A549 (cell line): ENCODE data around the gene SLC11A1. TPM values are rescaled to one million over a fixed set of nuclear protein-coding genes. Genes with fewer than 3 reads are reported as not detected.

ENCODE experiments used
- ATAC-seq, 2 experiments: fragments of 200-7000 bp in 1 of 2; fragments of >200 bp in 1 of 2; cut with Nextera tagmentation in 1 of 2; cut with Tn5 transposase in 1 of 2; 3 replicates each; pipeline versions ENCODE4 v1.8.0 to v1.9.1; 2018 to 2020; ENCODE audit warnings: mild to moderate bottlenecking in 1 of 2, moderate library complexity in 1 of 2
- CTCF ChIA-PET: fragments of 300-600 bp; sonication (Branson Sonifier 250); formaldehyde crosslinking; extraction: SDS; loops from one replicate; lab custom pipeline; 2021; ENCODE audit warnings: antibody characterized with exemption, inconsistent platforms; lab: Yijun Ruan, JAX
- POLR2A ChIA-PET: fragments of 350-600 bp; formaldehyde crosslinking; extraction: SDS; loops from one replicate; lab custom pipeline; 2021; ENCODE audit warnings: antibody characterized with exemption, inconsistent platforms; lab: Yijun Ruan, JAX
- DNase-seq, 2 experiments: peaks; one replicate each; pipeline versions ENCODE4 v3.0.0 to v3.0.0-alpha.2; 2011 to 2016; ENCODE audit warnings: low read depth in 1 of 2, low spot score in 1 of 2
- FAIRE-seq: peaks from 2 replicates; lab custom pipeline; 2011; peaks lifted over from hg19 to GRCh38; lab: Jason Lieb, UNC
- H3K27ac ChIP-seq, 2 experiments: fragments of >200 bp; sonication (Bioruptor Twin); formaldehyde crosslinking; 3 replicates each; pipeline ENCODE4 v1.5.1; 2016 to 2017
- H3K4me1 ChIP-seq: fragments of >200 bp; sonication (Bioruptor Twin); formaldehyde crosslinking; 3 replicates; pipeline ENCODE4 v1.6.1; 2016
- H3K4me2 ChIP-seq: fragments of >200 bp; sonication (Bioruptor Twin); formaldehyde crosslinking; 3 replicates; pipeline ENCODE4 v1.6.1; 2016
- H3K4me3 ChIP-seq: fragments of >200 bp; sonication (Bioruptor Twin); formaldehyde crosslinking; 3 replicates; pipeline ENCODE4 v1.5.1; 2016
- H3K9me3 ChIP-seq: fragments of >200 bp; sonication (Bioruptor Twin); formaldehyde crosslinking; 3 replicates; pipeline ENCODE4 v1.6.1; 2016
- CBX8 ChIP-seq: fragments of 200-600 bp; sonication (generic); IDR thresholded peaks from 2 replicates; pipeline ENCODE4 v1.6.1; 2016
- CHD2 ChIP-seq: fragments of 150-350 bp; IDR thresholded peaks from 2 replicates; pipeline ENCODE4 v1.6.1; 2014; ENCODE audit warnings: low read length; ENCODE audit not compliant: partially characterized antibody
- CHD4 ChIP-seq: fragments of 200-600 bp; sonication (generic); IDR thresholded peaks from 2 replicates; pipeline ENCODE4 v1.6.1; 2016; ENCODE audit warnings: antibody characterized with exemption, mild to moderate bottlenecking, borderline replicate concordance
- EP300 ChIP-seq, 2 experiments: fragments of >200 bp; sonication (Bioruptor Twin); formaldehyde crosslinking; IDR thresholded peaks; 2 replicates in 1 of 2; 3 replicates in 1 of 2; pipeline ENCODE4 v1.6.1; 2016 to 2017
- ESRRA ChIP-seq: fragments of 150-350 bp; IDR thresholded peaks from 2 replicates; pipeline ENCODE4 v1.6.1; 2014; ENCODE audit warnings: mild to moderate bottlenecking, low read length, borderline replicate concordance
- FOSB ChIP-seq: fragments of 250-450 bp; sonication (Bioruptor Pico); IDR thresholded peaks from 2 replicates; pipeline ENCODE4 v1.5.0; 2020; ENCODE audit warnings: mild to moderate bottlenecking, moderate library complexity
- HES2 ChIP-seq: fragments of >200 bp; sonication (Bioruptor Twin); formaldehyde crosslinking; IDR thresholded peaks from 2 replicates; pipeline ENCODE4 v1.6.1; 2016
- HMGXB4 ChIP-seq: fragments of 250-450 bp; sonication (Bioruptor Pico); IDR thresholded peaks from 2 replicates; pipeline ENCODE4 v1.5.0; 2021; ENCODE audit warnings: mild to moderate bottlenecking, moderate library complexity, borderline replicate concordance
- HOXB13 ChIP-seq: fragments of 250-450 bp; sonication (Bioruptor Pico); IDR thresholded peaks from 2 replicates; pipeline ENCODE4 v1.5.0; 2020; ENCODE audit warnings: low read depth, mild to moderate bottlenecking, moderate library complexity
- HOXB5 ChIP-seq: fragments of 250-450 bp; sonication (Bioruptor Pico); IDR thresholded peaks from 2 replicates; pipeline ENCODE4 v1.5.0; 2020; ENCODE audit warnings: mild to moderate bottlenecking, moderate library complexity
- KDM1A ChIP-seq: fragments of 200-600 bp; sonication (generic); IDR thresholded peaks from 2 replicates; pipeline ENCODE4 v1.6.1; 2016; ENCODE audit warnings: low read depth, mild to moderate bottlenecking
- KDM5A ChIP-seq: fragments of 200-600 bp; sonication (generic); IDR thresholded peaks from 2 replicates; pipeline ENCODE4 v1.6.1; 2016; ENCODE audit warnings: antibody characterized with exemption, mild to moderate bottlenecking
- MYC ChIP-seq: IDR thresholded peaks from 2 replicates; pipeline ENCODE4 v1.6.1; 2012; ENCODE audit warnings: mild to moderate bottlenecking, inconsistent platforms, low read length, improper control_type of control experiment, borderline replicate concordance
- NPAS2 ChIP-seq: fragments of 250-450 bp; sonication (Bioruptor Pico); IDR thresholded peaks from 2 replicates; pipeline ENCODE4 v1.8.0; 2022; ENCODE audit warnings: mild to moderate bottlenecking, moderate library complexity, borderline replicate concordance
- NR3C1 ChIP-seq: fragments of >200 bp; sonication (Bioruptor Twin); formaldehyde crosslinking; IDR thresholded peaks from 3 replicates; pipeline ENCODE4 v1.6.1; 2017
- POLR2AphosphoS2 ChIP-seq: conservative IDR thresholded peaks from 2 replicates; pipeline ENCODE4 v1.6.1; 2012; ENCODE audit warnings: low read length, improper control_type of control experiment, inconsistent platforms
- RARB ChIP-seq: fragments of 250-450 bp; sonication (Bioruptor Pico); IDR thresholded peaks from 2 replicates; pipeline ENCODE4 v1.8.0; 2021; ENCODE audit warnings: mild to moderate bottlenecking, moderate library complexity
- REST ChIP-seq: fragments of 200-600 bp; sonication (generic); IDR thresholded peaks from 2 replicates; pipeline ENCODE4 v1.6.1; 2016; ENCODE audit warnings: antibody characterized with exemption, mild to moderate bottlenecking, moderate library complexity
- RFX5 ChIP-seq: fragments of 450-650 bp; IDR thresholded peaks from 2 replicates; pipeline ENCODE4 v1.7.1; 2014; ENCODE audit warnings: antibody characterized with exemption, mild to moderate bottlenecking, moderate library complexity
- SMC3 ChIP-seq: fragments of >200 bp; sonication (Bioruptor Twin); formaldehyde crosslinking; IDR thresholded peaks from 3 replicates; pipeline ENCODE4 v1.6.1; 2018; ENCODE audit warnings: inconsistent platforms
- SREBF2 ChIP-seq: fragments of 450-650 bp; IDR thresholded peaks from 2 replicates; pipeline ENCODE4 v1.6.1; 2014; ENCODE audit warnings: mild to moderate bottlenecking, moderate library complexity
- TFCP2L1 ChIP-seq: fragments of 250-450 bp; sonication (Bioruptor Pico); IDR thresholded peaks from 2 replicates; pipeline ENCODE4 v1.5.0; 2021; ENCODE audit warnings: mild to moderate bottlenecking
- ZSCAN20 ChIP-seq: fragments of 250-450 bp; sonication (Bioruptor Pico); IDR thresholded peaks from 2 replicates; pipeline ENCODE4 v1.8.0; 2022; ENCODE audit warnings: mild to moderate bottlenecking, moderate library complexity
- WGBS: methylation state at CpG from one replicate; pipeline ENCODE4 v1.1.6; 2017; ENCODE audit errors: missing lambda C conversion rate; 5-methylcytosine and 5-hydroxymethylcytosine counted together
- polyA plus RNA-seq, 4 experiments: library from polyadenylated mRNA; depleted of rRNA in 3 of 4; stranded (reverse); fragments of >200 nt; fragmentation: RNase III in 1 of 4; extraction: RNeasy Plus Mini Kit Qiagen cat#74134 plus additional on column Dnase treatment in 1 of 4; gene quantifications; 2 replicates in 3 of 4; 3 replicates in 1 of 4; pipeline ENCODE4 v1.2.3, GENCODE V29; 2011 to 2017
- TF ChIP-seq, protein P1 (sequence below): IDR thresholded peaks from 2 replicates; pipeline ENCODE4 v1.6.1; 2012

SLC11A1 gene
- polyA plus RNA-seq, 2 of the 4 experiments (the other 2 are of a cell fraction), result 0.18 to 0.52 TPM

GRCh38 chr2:218430721-218431120 is 48.6 kb downstream of the SLC11A1 start:
- Histone ChIP-seq H3K4me3 (no peak overlapping the region), H3K27ac (no peak overlapping the region), H3K9me3 (no peaks in the 10 kb centered on the region), H3K4me2 (no peak overlapping the region), H3K4me1 (no peaks in the 10 kb centered on the region)
- no peak for DNase-seq
- no peak for ATAC-seq
- ChIA-PET CTCF (interaction anchor here (0.9 to 1.6 kb wide), 2 partner anchors 9 to 36 kb away, joined by 3 to 11 read pairs; no protein-coding TSS in a partner anchor), POLR2A (no interaction called here)
- 87% methylated on average over 11 of the region's 11 CpGs for WGBS
- TF ChIP-seq MYC (no peak), ESRRA (no peak), EP300 (IDR thresholded peaks at IDR 0.05) (no peak), TFCP2L1 (CRISPR knock-in tag) (no peak), FOSB (CRISPR knock-in tag) (no peak), SMC3 (no peak), POLR2AphosphoS2 (no peak), KDM1A (no peak), RARB (CRISPR knock-in tag) (no peak)
- TF ChIP-seq, protein P1, sequence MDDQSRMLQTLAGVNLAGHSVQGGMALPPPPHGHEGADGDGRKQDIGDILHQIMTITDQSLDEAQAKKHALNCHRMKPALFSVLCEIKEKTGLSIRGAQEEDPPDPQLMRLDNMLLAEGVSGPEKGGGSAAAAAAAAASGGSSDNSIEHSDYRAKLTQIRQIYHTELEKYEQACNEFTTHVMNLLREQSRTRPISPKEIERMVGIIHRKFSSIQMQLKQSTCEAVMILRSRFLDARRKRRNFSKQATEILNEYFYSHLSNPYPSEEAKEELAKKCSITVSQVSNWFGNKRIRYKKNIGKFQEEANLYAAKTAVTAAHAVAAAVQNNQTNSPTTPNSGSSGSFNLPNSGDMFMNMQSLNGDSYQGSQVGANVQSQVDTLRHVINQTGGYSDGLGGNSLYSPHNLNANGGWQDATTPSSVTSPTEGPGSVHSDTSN, result no peak
- FAIRE-seq, result no peak

DNA sequence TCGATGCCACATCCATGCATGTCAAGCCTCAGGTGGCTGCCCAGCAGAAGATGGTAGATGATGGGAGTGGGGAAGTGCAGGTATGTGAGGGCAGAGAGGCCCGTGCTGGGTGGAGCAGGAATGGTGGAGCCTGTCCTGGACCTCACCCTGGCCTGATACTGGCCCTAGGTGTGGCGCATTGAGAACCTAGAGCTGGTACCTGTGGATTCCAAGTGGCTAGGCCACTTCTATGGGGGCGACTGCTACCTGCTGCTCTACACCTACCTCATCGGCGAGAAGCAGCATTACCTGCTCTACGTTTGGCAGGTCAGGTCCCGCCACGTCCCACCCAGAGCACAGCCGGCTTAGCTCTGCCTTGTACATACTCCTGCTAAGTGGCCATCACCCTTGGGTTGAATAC is 49.8 kb downstream of the SLC11A1 start:
- no peak overlapping the region for H3K27ac ChIP-seq
- WGBS, result 73% methylated on average over 10 of the region's 10 CpGs
- ChIA-PET CTCF (interaction anchor here (1.6 kb wide), 1 partner anchor 34 kb away, joined by 11 read pairs; no protein-coding TSS in a partner anchor), POLR2A (no interaction called here)
- no peak for DNase-seq
- no peak for FAIRE-seq
- H3K4me2 ChIP-seq, result no peak overlapping the region
- H3K4me3 ChIP-seq, result no peak overlapping the region
- no peaks in the 10 kb centered on the region for H3K4me1 ChIP-seq
- no peak for ATAC-seq
- no peaks in the 10 kb centered on the region for H3K9me3 ChIP-seq
- no peak for TF ChIP-seq CBX8
- no peak for TF ChIP-seq HOXB5 (CRISPR knock-in tag)
- no peak for TF ChIP-seq NR3C1
- no peak for TF ChIP-seq REST
- TF ChIP-seq POLR2AphosphoS2, result no peak
- TF ChIP-seq HES2, result no peak
- no peak for TF ChIP-seq SREBF2
- no peak for TF ChIP-seq CHD4
- no peak for TF ChIP-seq CHD2
- no peak for TF ChIP-seq RFX5
- TF ChIP-seq NPAS2 (CRISPR knock-in tag), result no peak
- TF ChIP-seq, protein P1, result no peak
- TF ChIP-seq HMGXB4 (CRISPR knock-in tag), result no peak
- TF ChIP-seq SMC3, result no peak
- no peak for TF ChIP-seq TFCP2L1 (CRISPR knock-in tag)
- TF ChIP-seq KDM1A, result no peak
- no peak for TF ChIP-seq HOXB13
- TF ChIP-seq KDM5A, result no peak
- TF ChIP-seq ZSCAN20 (CRISPR knock-in tag), result no peak
